ENCODE results near the gene SLC10A3. TPM values are rescaled to one million over a fixed set of nuclear protein-coding genes. Genes with fewer than 3 reads are reported as not detected.

Gene SLC10A3
- total and polyA plus RNA-seq, 10 of the 15 experiments (the other 5 are each of a cell fraction or from before 2014, with no cell fraction given): 1.7 to 23.5 (median 11.0) TPM

DNA sequence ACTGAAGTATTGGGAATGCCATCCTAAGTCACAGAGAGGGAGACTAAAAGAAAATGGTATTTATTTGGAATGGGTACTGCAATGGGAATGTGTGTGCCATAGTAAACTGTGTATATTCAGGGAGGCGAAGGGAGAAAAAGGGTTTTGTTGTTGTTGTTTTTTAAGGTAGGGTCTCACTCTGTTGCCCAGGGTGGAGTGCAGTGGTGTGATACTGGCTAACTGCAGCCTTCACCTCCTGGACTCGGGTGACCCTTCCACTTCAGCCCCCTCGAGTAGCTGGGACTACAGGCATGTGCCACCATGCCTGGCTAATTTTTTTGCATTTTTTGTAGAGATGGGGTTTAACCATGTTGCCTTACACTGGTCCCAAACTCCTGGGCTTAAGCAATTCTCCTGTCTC lies 4.3 kb upstream of the SLC10A3 start:
- H4K20me1 ChIP-seq (ENCODE audit: control insufficient read depth, insufficient read depth): no peaks in the 10 kb centered on the region
- no peak overlapping the region for H3K27ac ChIP-seq (ENCODE audit: control insufficient read depth, insufficient read depth)

More for the DNA sequence above, 4.3 kb upstream of the SLC10A3 start:
- Histone ChIP-seq H3K36me3 (ENCODE audit: control insufficient read depth in 2 of 2, insufficient read depth in 2 of 2, low read length in 1 of 2) (no peaks in the 10 kb centered on the region), H3K9ac (ENCODE audit: control insufficient read depth, insufficient read depth, low read length) (no peak overlapping the region), H3K4me1 (ENCODE audit: control insufficient read depth, insufficient read depth, low read length) (peaks cover 7% of the 10 kb centered on the region), H3K27me3 (replicated peaks in 1 of 2; ENCODE audit: control insufficient read depth in 2 of 2, insufficient read depth in 2 of 2, low read length in 1 of 2) (no peaks in the 10 kb centered on the region), H3K4me2 (ENCODE audit: control insufficient read depth, insufficient read depth) (no peak overlapping the region), H3K79me2 (ENCODE audit: control insufficient read depth, insufficient read depth, low read length) (peaks cover 1% of the 10 kb centered on the region; the same call in 1 of the 2 replicates), H3K4me3 (no peak overlapping the region), H3K9me3 (replicated peaks; ENCODE audit: control insufficient read depth, insufficient read depth, low read length) (no peaks in the 10 kb centered on the region; the same call in 2 of the 3 replicates), H2AFZ (ENCODE audit: control insufficient read depth, low read depth, low read length) (no peak overlapping the region)
- RAD21 ChIA-PET (ENCODE audit: unreplicated experiment): no interaction called here
- DNase-seq (ENCODE audit: low read depth, low spot score): no peak
- POLR2A ChIA-PET: interaction anchor here (0.6 to 0.7 kb wide), 2 partner anchors 54 to 91 kb away, joined by 3 to 11 read pairs; no protein-coding TSS in a partner anchor
- ATAC-seq: no peak
- intact Hi-C loops (cut with micrococcal nuclease; ENCODE audit: unreplicated experiment) (no loop called here), in situ Hi-C loops (cut with MboI) (no loop called here)
- TF ChIP-seq FOXK2 (IDR thresholded peaks at IDR 0.05) (no peak), PAX5 (IDR thresholded peaks at IDR 0.05; ENCODE audit: borderline replicate concordance, low read depth, low read length) (no peak), SMAD5 (IDR thresholded peaks at IDR 0.05; ENCODE audit: low read depth) (no peak), POLR2A (IDR thresholded peaks at IDR 0.05; ENCODE audit: low read depth, low read length) (no peak), EP300 (IDR thresholded peaks at IDR 0.05; ENCODE audit: borderline replicate concordance in 1 of 2, control insufficient read depth in 1 of 2, low read depth in 2 of 2, low read length in 2 of 2) (no peak), NBN (IDR thresholded peaks at IDR 0.05) (no peak), CHD4 (IDR thresholded peaks at IDR 0.05) (no peak), SP1 (IDR thresholded peaks at IDR 0.05; ENCODE audit: low read depth, low read length) (no peak), BMI1 (IDR thresholded peaks at IDR 0.05; ENCODE audit: borderline replicate concordance) (no peak), MEF2B (IDR thresholded peaks at IDR 0.05; ENCODE audit: partially characterized antibody, poor library complexity, severe bottlenecking) (no peak), ASH2L (IDR thresholded peaks at IDR 0.05; ENCODE audit: borderline replicate concordance, low read depth) (no peak), ZNF274 (IDR thresholded peaks at IDR 0.05; ENCODE audit: insufficient read depth, insufficient read length) (no peak), SREBF1 (IDR thresholded peaks at IDR 0.05; ENCODE audit: low read length) (no peak), SIN3A (IDR thresholded peaks at IDR 0.05; ENCODE audit: low read depth, low read length) (no peak)
- TF ChIP-seq, protein P1, sequence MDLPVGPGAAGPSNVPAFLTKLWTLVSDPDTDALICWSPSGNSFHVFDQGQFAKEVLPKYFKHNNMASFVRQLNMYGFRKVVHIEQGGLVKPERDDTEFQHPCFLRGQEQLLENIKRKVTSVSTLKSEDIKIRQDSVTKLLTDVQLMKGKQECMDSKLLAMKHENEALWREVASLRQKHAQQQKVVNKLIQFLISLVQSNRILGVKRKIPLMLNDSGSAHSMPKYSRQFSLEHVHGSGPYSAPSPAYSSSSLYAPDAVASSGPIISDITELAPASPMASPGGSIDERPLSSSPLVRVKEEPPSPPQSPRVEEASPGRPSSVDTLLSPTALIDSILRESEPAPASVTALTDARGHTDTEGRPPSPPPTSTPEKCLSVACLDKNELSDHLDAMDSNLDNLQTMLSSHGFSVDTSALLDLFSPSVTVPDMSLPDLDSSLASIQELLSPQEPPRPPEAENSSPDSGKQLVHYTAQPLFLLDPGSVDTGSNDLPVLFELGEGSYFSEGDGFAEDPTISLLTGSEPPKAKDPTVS (IDR thresholded peaks at IDR 0.05; ENCODE audit: low read depth, low read length): no peak
- TF ChIP-seq, protein P2, sequence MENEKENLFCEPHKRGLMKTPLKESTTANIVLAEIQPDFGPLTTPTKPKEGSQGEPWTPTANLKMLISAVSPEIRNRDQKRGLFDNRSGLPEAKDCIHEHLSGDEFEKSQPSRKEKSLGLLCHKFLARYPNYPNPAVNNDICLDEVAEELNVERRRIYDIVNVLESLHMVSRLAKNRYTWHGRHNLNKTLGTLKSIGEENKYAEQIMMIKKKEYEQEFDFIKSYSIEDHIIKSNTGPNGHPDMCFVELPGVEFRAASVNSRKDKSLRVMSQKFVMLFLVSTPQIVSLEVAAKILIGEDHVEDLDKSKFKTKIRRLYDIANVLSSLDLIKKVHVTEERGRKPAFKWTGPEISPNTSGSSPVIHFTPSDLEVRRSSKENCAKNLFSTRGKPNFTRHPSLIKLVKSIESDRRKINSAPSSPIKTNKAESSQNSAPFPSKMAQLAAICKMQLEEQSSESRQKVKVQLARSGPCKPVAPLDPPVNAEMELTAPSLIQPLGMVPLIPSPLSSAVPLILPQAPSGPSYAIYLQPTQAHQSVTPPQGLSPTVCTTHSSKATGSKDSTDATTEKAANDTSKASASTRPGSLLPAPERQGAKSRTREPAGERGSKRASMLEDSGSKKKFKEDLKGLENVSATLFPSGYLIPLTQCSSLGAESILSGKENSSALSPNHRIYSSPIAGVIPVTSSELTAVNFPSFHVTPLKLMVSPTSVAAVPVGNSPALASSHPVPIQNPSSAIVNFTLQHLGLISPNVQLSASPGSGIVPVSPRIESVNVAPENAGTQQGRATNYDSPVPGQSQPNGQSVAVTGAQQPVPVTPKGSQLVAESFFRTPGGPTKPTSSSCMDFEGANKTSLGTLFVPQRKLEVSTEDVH (IDR thresholded peaks at IDR 0.05; ENCODE audit: low read depth, partially characterized antibody): no peak
- TF ChIP-seq, protein P3, sequence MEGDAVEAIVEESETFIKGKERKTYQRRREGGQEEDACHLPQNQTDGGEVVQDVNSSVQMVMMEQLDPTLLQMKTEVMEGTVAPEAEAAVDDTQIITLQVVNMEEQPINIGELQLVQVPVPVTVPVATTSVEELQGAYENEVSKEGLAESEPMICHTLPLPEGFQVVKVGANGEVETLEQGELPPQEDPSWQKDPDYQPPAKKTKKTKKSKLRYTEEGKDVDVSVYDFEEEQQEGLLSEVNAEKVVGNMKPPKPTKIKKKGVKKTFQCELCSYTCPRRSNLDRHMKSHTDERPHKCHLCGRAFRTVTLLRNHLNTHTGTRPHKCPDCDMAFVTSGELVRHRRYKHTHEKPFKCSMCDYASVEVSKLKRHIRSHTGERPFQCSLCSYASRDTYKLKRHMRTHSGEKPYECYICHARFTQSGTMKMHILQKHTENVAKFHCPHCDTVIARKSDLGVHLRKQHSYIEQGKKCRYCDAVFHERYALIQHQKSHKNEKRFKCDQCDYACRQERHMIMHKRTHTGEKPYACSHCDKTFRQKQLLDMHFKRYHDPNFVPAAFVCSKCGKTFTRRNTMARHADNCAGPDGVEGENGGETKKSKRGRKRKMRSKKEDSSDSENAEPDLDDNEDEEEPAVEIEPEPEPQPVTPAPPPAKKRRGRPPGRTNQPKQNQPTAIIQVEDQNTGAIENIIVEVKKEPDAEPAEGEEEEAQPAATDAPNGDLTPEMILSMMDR (IDR thresholded peaks at IDR 0.05 in 2 of 3, conservative IDR thresholded peaks at IDR 0.05 in 1 of 3; ENCODE audit: control insufficient read depth in 2 of 3, extremely low read depth in 1 of 3, insufficient read depth in 1 of 3, low read depth in 3 of 3, low read length in 3 of 3): no peak
- TF ChIP-seq, protein P4, sequence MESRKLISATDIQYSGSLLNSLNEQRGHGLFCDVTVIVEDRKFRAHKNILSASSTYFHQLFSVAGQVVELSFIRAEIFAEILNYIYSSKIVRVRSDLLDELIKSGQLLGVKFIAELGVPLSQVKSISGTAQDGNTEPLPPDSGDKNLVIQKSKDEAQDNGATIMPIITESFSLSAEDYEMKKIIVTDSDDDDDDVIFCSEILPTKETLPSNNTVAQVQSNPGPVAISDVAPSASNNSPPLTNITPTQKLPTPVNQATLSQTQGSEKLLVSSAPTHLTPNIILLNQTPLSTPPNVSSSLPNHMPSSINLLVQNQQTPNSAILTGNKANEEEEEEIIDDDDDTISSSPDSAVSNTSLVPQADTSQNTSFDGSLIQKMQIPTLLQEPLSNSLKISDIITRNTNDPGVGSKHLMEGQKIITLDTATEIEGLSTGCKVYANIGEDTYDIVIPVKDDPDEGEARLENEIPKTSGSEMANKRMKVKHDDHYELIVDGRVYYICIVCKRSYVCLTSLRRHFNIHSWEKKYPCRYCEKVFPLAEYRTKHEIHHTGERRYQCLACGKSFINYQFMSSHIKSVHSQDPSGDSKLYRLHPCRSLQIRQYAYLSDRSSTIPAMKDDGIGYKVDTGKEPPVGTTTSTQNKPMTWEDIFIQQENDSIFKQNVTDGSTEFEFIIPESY (IDR thresholded peaks at IDR 0.05): no peak
- no peak for FAIRE-seq
- no TSS peak for BruUV-seq (replicated peaks)
- SMC1A ChIA-PET (ENCODE audit: uncharacterized antibody, unreplicated experiment): no interaction called here
- WGBS (ENCODE audit: insufficient coverage, insufficient replicate concordance, low lambda C conversion rate, missing lambda C conversion rate): 21% methylated on average over 3 of the region's 3 CpGs
- CTCF ChIA-PET: no interaction called here

All from GM12878 (cell line).